ENCODE measurements around the gene RGL2.

GRCh38 chr6:33315793-33316602 lies 17.3 kb upstream of the RGL2 start:
- TF ChIP-seq, protein P1, sequence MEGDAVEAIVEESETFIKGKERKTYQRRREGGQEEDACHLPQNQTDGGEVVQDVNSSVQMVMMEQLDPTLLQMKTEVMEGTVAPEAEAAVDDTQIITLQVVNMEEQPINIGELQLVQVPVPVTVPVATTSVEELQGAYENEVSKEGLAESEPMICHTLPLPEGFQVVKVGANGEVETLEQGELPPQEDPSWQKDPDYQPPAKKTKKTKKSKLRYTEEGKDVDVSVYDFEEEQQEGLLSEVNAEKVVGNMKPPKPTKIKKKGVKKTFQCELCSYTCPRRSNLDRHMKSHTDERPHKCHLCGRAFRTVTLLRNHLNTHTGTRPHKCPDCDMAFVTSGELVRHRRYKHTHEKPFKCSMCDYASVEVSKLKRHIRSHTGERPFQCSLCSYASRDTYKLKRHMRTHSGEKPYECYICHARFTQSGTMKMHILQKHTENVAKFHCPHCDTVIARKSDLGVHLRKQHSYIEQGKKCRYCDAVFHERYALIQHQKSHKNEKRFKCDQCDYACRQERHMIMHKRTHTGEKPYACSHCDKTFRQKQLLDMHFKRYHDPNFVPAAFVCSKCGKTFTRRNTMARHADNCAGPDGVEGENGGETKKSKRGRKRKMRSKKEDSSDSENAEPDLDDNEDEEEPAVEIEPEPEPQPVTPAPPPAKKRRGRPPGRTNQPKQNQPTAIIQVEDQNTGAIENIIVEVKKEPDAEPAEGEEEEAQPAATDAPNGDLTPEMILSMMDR (conservative IDR thresholded peaks at IDR 0.05 in 1 of 2, IDR thresholded peaks at IDR 0.05 in 1 of 2; ENCODE audit: extremely low read depth in 1 of 2, insufficient read depth in 1 of 2, low read depth in 1 of 2, low read length in 2 of 2) = no peak
- TF ChIP-seq EZH2 (IDR thresholded peaks at IDR 0.05; ENCODE audit: borderline replicate concordance, low read length) = no peak

Measured in mammary epithelial cell (primary cell).